Naive thymus-derived CD4-positive, alpha-beta T cell (primary cell): Measurements from ENCODE around the gene RAMP3. TPM values are rescaled to one million over a fixed set of nuclear protein-coding genes. Genes with fewer than 3 reads are reported as not detected.

Experiments used
- ATAC-seq: fragments of 150-1000 bp; cut with Tn5 transposase; 2 replicates; pipeline ENCODE4 v1.10.0; 2021; ENCODE audit warnings: mild to moderate bottlenecking, moderate library complexity
- CTCF ChIA-PET: fragments of 350-600 bp; sonication (Branson Sonifier 250); formaldehyde crosslinking; loops from one replicate; lab custom pipeline; 2021; ENCODE audit warnings: antibody characterized with exemption; lab: Charles Lee
- POLR2A ChIA-PET: fragments of 350-600 bp; sonication (Branson Sonifier 250); formaldehyde crosslinking; loops from one replicate; lab custom pipeline; 2021; ENCODE audit warnings: antibody characterized with exemption, inconsistent platforms; lab: Charles Lee
- DNase-seq, 9 donors: peaks; one replicate each; pipeline versions ENCODE4 v3.0.0 to v3.0.0-alpha.2; 2020 to 2022; ENCODE audit warnings: mixed read lengths in 1 of 9
- H3K27ac ChIP-seq: one replicate; pipeline ENCODE4 v1.7.0; 2013; ENCODE audit warnings: mild to moderate bottlenecking, low read depth, low read length, moderate library complexity
- H3K27me3 ChIP-seq, 2 donors: one replicate each; pipeline ENCODE4 v1.7.0; 2013; ENCODE audit warnings: low read length in 2 of 2, mild to moderate bottlenecking in 2 of 2, moderate library complexity in 2 of 2; ENCODE audit not compliant: control insufficient read depth in 2 of 2, insufficient read depth in 2 of 2
- H3K36me3 ChIP-seq, 3 experiments: 1 replicate in 2 of 3; 2 replicates in 1 of 3; pipeline ENCODE4 v1.7.0; 2013; ENCODE audit warnings: low read length in 3 of 3, mild to moderate bottlenecking in 3 of 3, moderate library complexity in 1 of 3; ENCODE audit not compliant: insufficient read depth in 3 of 3, control insufficient read depth in 2 of 3
- H3K4me1 ChIP-seq, 2 donors: one replicate each; pipeline ENCODE4 v1.7.0; 2013; ENCODE audit warnings: low read length in 2 of 2, mild to moderate bottlenecking in 2 of 2, moderate library complexity in 1 of 2; ENCODE audit not compliant: control insufficient read depth in 2 of 2, insufficient read depth in 2 of 2
- H3K4me3 ChIP-seq: 2 replicates; pipeline ENCODE4 v1.7.0; 2013; ENCODE audit warnings: mild to moderate bottlenecking, low read length
- H3K9me3 ChIP-seq, 3 experiments: 1 replicate in 2 of 3; 2 replicates in 1 of 3; pipeline ENCODE4 v1.7.0; 2013; ENCODE audit warnings: low read length in 3 of 3; ENCODE audit not compliant: control insufficient read depth in 2 of 3
- H3K27ac Mint-ChIP-seq, 9 donors: one replicate each; pipeline ENCODE4 v1.8.0; 2020 to 2022; ENCODE audit warnings: mixed read lengths in 9 of 9, mild to moderate bottlenecking in 8 of 9, moderate library complexity in 5 of 9, inconsistent platforms in 2 of 9
- H3K27me3 Mint-ChIP-seq, 5 donors: one replicate each; pipeline ENCODE4 v1.8.0; 2021 to 2022; ENCODE audit warnings: mixed read lengths in 5 of 5, mild to moderate bottlenecking in 1 of 5
- H3K36me3 Mint-ChIP-seq, 5 donors: one replicate each; pipeline ENCODE4 v1.8.0; 2020 to 2022; ENCODE audit warnings: mixed read lengths in 5 of 5, mild to moderate bottlenecking in 3 of 5, inconsistent platforms in 1 of 5
- H3K4me1 Mint-ChIP-seq, 7 donors: one replicate each; pipeline ENCODE4 v1.8.0; 2020 to 2022; ENCODE audit warnings: mixed read lengths in 7 of 7, mild to moderate bottlenecking in 3 of 7, inconsistent platforms in 1 of 7
- H3K4me3 Mint-ChIP-seq, 10 donors: one replicate each; pipeline ENCODE4 v1.8.0; 2020 to 2022; ENCODE audit warnings: mild to moderate bottlenecking in 10 of 10, mixed read lengths in 10 of 10, moderate library complexity in 6 of 10, inconsistent platforms in 2 of 10
- H3K9me3 Mint-ChIP-seq, 11 donors: one replicate each; pipeline ENCODE4 v1.8.0; 2020 to 2022; ENCODE audit warnings: mixed read lengths in 11 of 11, mild to moderate bottlenecking in 4 of 11, inconsistent platforms in 1 of 11, moderate library complexity in 1 of 11
- intact Hi-C, 2 donors: fragments of 100-400 bp; cut with micrococcal nuclease; formaldehyde crosslinking; loops; one replicate each; pipeline ENCODE4 v1.15.1; 2023
- polyA plus RNA-seq, 2 donors: library from polyadenylated mRNA; unstranded; fragments of 300-500 nt; fragmentation: Illumina TruSeq; gene quantifications; one replicate each; pipeline ENCODE4 v1.2.3, GENCODE V29; 2021
- total RNA-seq, 6 experiments: library from RNA in 5 of 6; stranded (reverse) in 5 of 6; gene quantifications; 1 replicate in 5 of 6; 2 replicates in 1 of 6; pipeline ENCODE4 v1.2.3 and lab custom pipeline; 2021 to 2026

Gene RAMP3
- total and polyA plus RNA-seq, 7 experiments from 2014 or later = 0.39 TPM; not detected in 6

DNA sequence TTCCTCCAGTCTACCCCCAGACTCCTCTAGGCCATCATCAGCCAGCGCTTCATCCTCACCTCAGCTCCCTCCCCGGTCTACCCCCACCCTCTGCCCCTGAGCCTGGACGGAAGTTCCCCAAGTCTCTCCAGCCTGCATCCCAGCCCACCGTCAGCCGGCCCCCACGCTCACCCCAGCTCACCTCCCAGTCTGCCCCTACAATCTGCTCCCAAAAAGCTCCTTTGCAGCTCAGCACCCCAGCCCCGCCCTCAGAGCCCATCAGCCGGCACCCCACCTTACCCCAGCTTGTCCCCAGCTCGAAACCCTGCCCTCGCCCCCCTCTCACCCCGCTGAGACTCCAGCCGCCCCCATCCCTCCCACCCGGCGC, 322 bp upstream of the RAMP3 start:
- H3K27me3 Mint-ChIP-seq = peaks cover 20 to 39% (median 27%) of the 10 kb centered on the region in 5 donors
- no peaks in the 10 kb centered on the region for H3K9me3 ChIP-seq
- no peak for ATAC-seq
- ChIA-PET CTCF (no interaction called here), POLR2A (no interaction called here)
- H3K4me3 ChIP-seq = no peak overlapping the region
- no peaks in the 10 kb centered on the region for H3K4me1 ChIP-seq
- no peak overlapping the region for H3K27ac Mint-ChIP-seq
- no peaks in the 10 kb centered on the region for H3K9me3 Mint-ChIP-seq
- no peaks in the 10 kb centered on the region for H3K27me3 ChIP-seq
- peaks cover 0 to 16% (median 8%) of the 10 kb centered on the region in 7 donors for H3K4me1 Mint-ChIP-seq
- peak overlapping the region in 5 of 10 donors; percentile 1 to 73 (median 40) for H3K4me3 Mint-ChIP-seq
- no peaks in the 10 kb centered on the region for H3K36me3 ChIP-seq
- intact Hi-C loops = no loop called here
- DNase-seq = no peak
- H3K27ac ChIP-seq = no peak overlapping the region
- peaks cover 0 to 6% (median 0%) of the 10 kb centered on the region in 5 donors for H3K36me3 Mint-ChIP-seq

DNA sequence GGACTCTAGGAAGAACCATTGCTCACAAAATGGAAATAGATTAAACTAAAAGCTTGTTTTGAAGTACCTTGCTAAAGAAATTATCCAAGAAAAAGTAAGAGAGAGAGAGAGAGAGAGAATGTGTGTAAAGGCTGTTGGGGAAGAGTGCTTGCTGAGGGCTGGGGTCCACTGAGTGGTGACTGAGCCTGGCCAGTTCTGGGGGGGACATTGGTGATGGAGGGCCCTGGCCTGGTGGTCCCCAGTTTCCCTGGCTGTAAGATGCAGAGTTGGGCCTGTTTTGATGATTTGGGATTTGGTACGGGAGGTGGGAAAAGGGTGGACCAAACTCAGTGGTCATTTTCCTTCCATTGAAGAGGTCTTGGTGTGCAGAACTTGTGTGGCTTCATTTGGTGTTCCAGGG, 880 bp downstream of the RAMP3 start:
- Histone ChIP-seq H3K27me3 (no peaks in the 10 kb centered on the region), H3K27ac (no peak overlapping the region), H3K4me3 (no peak overlapping the region), H3K9me3 (no peaks in the 10 kb centered on the region), H3K36me3 (no peaks in the 10 kb centered on the region), H3K4me1 (no peaks in the 10 kb centered on the region)
- ChIA-PET POLR2A (no interaction called here), CTCF (no interaction called here)
- intact Hi-C loops = no loop called here
- Mint-ChIP-seq H3K4me3 (peak overlapping the region in 3 of 10 donors; percentile 12 to 56 (median 24)), H3K27ac (no peak overlapping the region), H3K4me1 (peaks cover 0 to 16% (median 8%) of the 10 kb centered on the region in 7 donors), H3K27me3 (peaks cover 20 to 38% (median 27%) of the 10 kb centered on the region in 5 donors), H3K36me3 (peaks cover 0 to 6% (median 0%) of the 10 kb centered on the region in 5 donors), H3K9me3 (peaks cover 0 to 3% (median 0%) of the 10 kb centered on the region in 11 donors)
- no peak for DNase-seq
- ATAC-seq = no peak

DNA sequence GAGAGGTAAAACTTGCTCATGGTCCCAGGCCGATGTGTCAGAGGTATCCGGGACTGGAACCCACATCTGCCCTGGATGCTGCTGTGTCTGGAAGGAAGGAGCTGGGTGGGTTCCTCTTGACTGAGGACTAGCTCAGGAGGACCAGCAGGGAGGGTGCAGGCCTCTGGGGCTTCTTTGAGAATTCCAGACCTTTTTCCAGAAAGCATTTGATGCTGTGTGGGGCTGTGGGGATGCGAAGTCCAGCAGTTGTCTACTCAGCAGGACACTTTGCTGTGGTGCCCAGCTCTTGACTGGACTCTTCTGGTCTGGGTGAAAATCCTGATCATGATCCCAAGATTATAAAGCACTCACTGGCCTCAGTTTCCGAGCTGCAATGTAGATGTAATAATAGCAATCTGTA, 1.7 kb downstream of the RAMP3 start:
- DNase-seq (no peak), ATAC-seq (no peak)
- Mint-ChIP-seq H3K4me1 (peaks cover 0 to 16% (median 8%) of the 10 kb centered on the region in 7 donors), H3K4me3 (no peak overlapping the region), H3K36me3 (peaks cover 0 to 6% (median 0%) of the 10 kb centered on the region in 5 donors), H3K27me3 (peaks cover 20 to 38% (median 27%) of the 10 kb centered on the region in 5 donors), H3K9me3 (peaks cover 0 to 4% (median 3%) of the 10 kb centered on the region in 11 donors), H3K27ac (no peak overlapping the region)
- Histone ChIP-seq H3K9me3 (no peaks in the 10 kb centered on the region), H3K27ac (no peak overlapping the region), H3K4me1 (no peaks in the 10 kb centered on the region), H3K4me3 (no peak overlapping the region), H3K27me3 (no peaks in the 10 kb centered on the region), H3K36me3 (no peaks in the 10 kb centered on the region)
- intact Hi-C loops = no loop called here
- ChIA-PET CTCF (interaction anchor here (0.5 kb wide), 1 partner anchor 57 kb away, joined by 3 read pairs; no protein-coding TSS in a partner anchor), POLR2A (no interaction called here)

DNA sequence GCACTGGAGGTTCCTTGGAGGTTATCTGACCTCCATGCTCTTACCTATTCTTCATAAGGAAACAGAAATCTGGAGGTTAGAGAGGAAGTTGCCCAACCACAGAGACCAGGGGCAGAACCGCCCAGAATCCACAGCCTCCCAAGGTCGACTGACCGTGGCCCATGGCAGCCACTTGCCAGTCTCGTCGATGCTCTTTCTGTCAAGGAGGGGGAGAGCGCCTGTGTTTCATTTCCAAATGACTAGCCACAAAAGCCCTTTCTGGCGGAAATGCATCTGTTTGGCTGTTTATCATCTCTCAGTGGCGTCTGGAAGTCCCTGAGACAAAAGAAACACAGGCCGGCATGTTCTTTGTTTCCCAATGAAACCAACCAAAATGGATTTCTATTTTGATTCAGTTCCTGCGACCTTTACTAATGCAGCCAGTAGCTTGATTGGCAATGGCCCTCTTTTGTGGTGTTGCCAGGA, 2.9 kb downstream of the RAMP3 start:
- POLR2A ChIA-PET = interaction anchor here (0.6 kb wide), 1 partner anchor 351 kb away, joined by 3 read pairs; no protein-coding TSS in a partner anchor
- Mint-ChIP-seq H3K4me1 (peaks cover 0 to 16% (median 8%) of the 10 kb centered on the region in 7 donors), H3K4me3 (no peak overlapping the region), H3K27me3 (peaks cover 20 to 43% (median 22%) of the 10 kb centered on the region in 5 donors), H3K9me3 (peaks cover 0 to 10% (median 5%) of the 10 kb centered on the region in 11 donors), H3K36me3 (peaks cover 0 to 6% (median 1%) of the 10 kb centered on the region in 5 donors), H3K27ac (no peak overlapping the region)
- ATAC-seq (no peak), DNase-seq (no peak)
- no peaks in the 10 kb centered on the region for H3K36me3 ChIP-seq
- no peak overlapping the region for H3K27ac ChIP-seq
- intact Hi-C loops = no loop called here
- no peaks in the 10 kb centered on the region for H3K4me1 ChIP-seq
- no peak overlapping the region for H3K4me3 ChIP-seq
- no peaks in the 10 kb centered on the region for H3K9me3 ChIP-seq
- CTCF ChIA-PET = no interaction called here
- H3K27me3 ChIP-seq = no peaks in the 10 kb centered on the region

DNA sequence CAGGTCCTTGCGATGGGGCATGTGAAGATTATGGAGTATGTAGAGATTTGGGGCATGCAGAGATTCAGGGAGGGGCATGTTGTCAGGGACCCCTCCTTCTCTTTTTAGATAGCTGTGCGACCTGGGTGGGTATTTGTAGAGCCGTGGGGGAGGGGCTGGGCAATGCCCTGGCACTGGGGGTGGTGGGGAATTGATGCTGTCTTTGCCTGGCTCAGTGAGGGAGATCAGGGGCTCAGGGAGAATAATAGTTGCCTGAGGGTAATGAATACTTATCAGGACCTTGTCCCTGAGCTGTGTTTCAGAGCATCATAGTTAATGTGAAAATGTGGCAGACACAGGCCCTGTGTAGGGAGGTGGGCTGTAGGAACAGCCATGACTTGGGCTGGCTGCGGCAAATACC, 3.5 kb downstream of the RAMP3 start:
- DNase-seq (no peak), ATAC-seq (no peak)
- H3K27me3 Mint-ChIP-seq = peaks cover 20 to 43% (median 21%) of the 10 kb centered on the region in 5 donors
- H3K4me3 Mint-ChIP-seq = no peak overlapping the region
- H3K36me3 Mint-ChIP-seq = peaks cover 0 to 6% (median 1%) of the 10 kb centered on the region in 5 donors
- H3K27ac Mint-ChIP-seq = no peak overlapping the region
- Histone ChIP-seq H3K4me1 (no peaks in the 10 kb centered on the region), H3K9me3 (no peaks in the 10 kb centered on the region), H3K4me3 (no peak overlapping the region), H3K27me3 (no peaks in the 10 kb centered on the region), H3K27ac (no peak overlapping the region), H3K36me3 (no peaks in the 10 kb centered on the region)
- ChIA-PET CTCF (no interaction called here), POLR2A (interaction anchor here (0.6 kb wide), 1 partner anchor 352 kb away, joined by 3 read pairs; no protein-coding TSS in a partner anchor)
- intact Hi-C loops = no loop called here
- peaks cover 0 to 16% (median 8%) of the 10 kb centered on the region in 7 donors for H3K4me1 Mint-ChIP-seq
- H3K9me3 Mint-ChIP-seq = peaks cover 0 to 10% (median 5%) of the 10 kb centered on the region in 11 donors

DNA sequence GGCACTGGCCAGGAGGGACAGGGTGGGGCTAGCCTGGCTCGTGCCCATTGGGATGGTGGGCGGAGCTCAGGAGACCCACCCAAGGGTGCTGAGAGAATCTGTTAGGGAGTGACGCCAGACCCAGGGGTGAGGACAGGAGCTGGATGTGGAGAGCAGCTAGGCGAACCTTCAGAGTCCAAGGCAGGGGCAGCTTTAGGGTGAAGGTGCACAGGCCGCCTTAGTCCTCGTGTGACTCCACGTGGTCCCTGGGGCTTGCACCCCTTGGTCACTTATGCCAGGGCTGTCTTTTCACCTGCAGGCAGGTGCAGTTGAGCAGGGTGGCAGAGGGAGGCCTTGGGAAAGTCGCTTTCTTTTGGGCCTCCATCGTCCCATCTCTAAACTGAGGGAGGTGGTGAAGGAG, 4.3 kb downstream of the RAMP3 start:
- H3K4me1 Mint-ChIP-seq = peaks cover 0 to 16% (median 8%) of the 10 kb centered on the region in 7 donors
- CTCF ChIA-PET = no interaction called here
- no peak for DNase-seq
- Histone ChIP-seq H3K36me3 (no peaks in the 10 kb centered on the region), H3K4me3 (no peak overlapping the region), H3K27me3 (no peaks in the 10 kb centered on the region), H3K9me3 (no peaks in the 10 kb centered on the region), H3K4me1 (no peaks in the 10 kb centered on the region), H3K27ac (no peak overlapping the region)
- H3K36me3 Mint-ChIP-seq = peaks cover 0 to 6% (median 1%) of the 10 kb centered on the region in 5 donors
- POLR2A ChIA-PET = no interaction called here
- ATAC-seq = no peak
- no peak overlapping the region for H3K4me3 Mint-ChIP-seq
- H3K27ac Mint-ChIP-seq = no peak overlapping the region
- intact Hi-C loops = no loop called here
- H3K9me3 Mint-ChIP-seq = peaks cover 0 to 10% (median 5%) of the 10 kb centered on the region in 11 donors
- peaks cover 16 to 42% (median 18%) of the 10 kb centered on the region in 5 donors for H3K27me3 Mint-ChIP-seq
